ENCODE measurements around the gene C2CD4C.
"Not testable (repeated sequence)": the region's sequence is repeated elsewhere in the genome, so short reads cannot be mapped to it uniquely, and the experiment has no call there.

C2CD4C gene

GRCh38 chr19:364496-365287 lies 44.3 kb downstream of the C2CD4C start:
- no peak for DNase-seq (ENCODE audit: low spot score)

DNA sequence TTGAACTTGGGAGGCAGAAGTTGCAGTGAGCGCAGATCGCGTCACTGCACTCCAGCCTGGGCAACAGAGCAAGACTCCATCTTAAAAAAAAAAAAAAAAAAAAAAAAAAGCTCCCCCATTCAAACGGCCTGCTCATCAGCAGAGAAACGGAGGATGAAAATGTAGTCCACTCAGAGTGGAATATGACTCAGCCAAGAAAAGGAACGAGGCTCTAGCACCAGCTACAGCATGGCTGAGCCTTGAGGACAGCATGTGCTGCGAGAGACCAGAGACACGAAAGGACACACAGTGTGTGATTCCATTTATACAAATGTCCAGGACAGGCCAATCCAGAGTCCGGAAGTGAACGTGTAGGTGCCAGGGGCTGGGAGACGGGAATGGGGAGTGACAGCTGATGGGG lies 46.3 kb downstream of the C2CD4C start:
- no peak for DNase-seq (ENCODE audit: low spot score)

GRCh38 chr19:362154-362553 lies 46.8 kb downstream of the C2CD4C start:
- no peak for DNase-seq (ENCODE audit: low spot score)

- DNase-seq (ENCODE audit: low spot score), result no peak
Measured at GRCh38 chr19:359653-359925, 49.4 kb downstream of the C2CD4C start.

GRCh38 chr19:355536-355935 lies 53.4 kb downstream of the C2CD4C start:
- DNase-seq (ENCODE audit: low spot score), result not testable (repeated sequence)
